DMS53 treated with DMSO at 0.1 percent for 48 hours (cell line): ENCODE data around the gene SKI.

Source experiments
- DNase-seq: peaks from one replicate; lab custom pipeline; 2025; ENCODE audit not compliant: unreplicated experiment; lab: John Stamatoyannopoulos, UW

Gene SKI

DNA sequence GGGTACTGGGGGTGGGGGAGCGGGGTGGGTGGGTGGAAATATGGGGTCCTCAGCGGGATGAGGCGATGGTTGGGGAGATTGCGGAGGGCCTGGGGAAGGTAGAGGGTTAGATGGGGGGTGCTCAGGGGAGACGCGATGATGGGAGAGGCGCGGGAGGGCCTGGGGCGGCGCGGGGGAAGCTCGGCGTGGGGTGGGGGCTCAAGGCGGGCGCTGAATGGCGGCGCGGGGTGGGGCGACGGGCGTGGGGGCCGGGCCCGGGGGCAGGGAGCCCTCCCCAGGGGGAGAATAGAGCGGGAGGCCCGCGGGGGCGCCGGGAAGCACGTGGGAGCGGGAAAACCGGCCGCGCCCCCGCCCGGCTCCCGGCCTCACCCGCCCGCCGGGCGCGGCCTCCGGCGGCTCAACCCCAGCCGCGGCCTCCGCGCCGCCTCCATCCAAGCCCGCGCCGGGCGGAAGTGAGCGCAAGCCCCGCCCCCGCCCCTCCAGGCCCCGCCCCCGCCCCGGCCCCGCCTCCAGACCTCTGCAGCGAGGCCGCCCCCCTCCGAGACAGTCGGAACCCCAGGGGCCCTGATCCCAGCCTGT lies 33.7 kb upstream of the SKI start, which contains the start of gene FAAP20:
TSS of gene FAAP20 (minus strand) at position 454 of the 579 bp plus-strand sequence. CDS start at position 431, 23 bp downstream.
- DNase-seq, result peak; percentile 54

DNA sequence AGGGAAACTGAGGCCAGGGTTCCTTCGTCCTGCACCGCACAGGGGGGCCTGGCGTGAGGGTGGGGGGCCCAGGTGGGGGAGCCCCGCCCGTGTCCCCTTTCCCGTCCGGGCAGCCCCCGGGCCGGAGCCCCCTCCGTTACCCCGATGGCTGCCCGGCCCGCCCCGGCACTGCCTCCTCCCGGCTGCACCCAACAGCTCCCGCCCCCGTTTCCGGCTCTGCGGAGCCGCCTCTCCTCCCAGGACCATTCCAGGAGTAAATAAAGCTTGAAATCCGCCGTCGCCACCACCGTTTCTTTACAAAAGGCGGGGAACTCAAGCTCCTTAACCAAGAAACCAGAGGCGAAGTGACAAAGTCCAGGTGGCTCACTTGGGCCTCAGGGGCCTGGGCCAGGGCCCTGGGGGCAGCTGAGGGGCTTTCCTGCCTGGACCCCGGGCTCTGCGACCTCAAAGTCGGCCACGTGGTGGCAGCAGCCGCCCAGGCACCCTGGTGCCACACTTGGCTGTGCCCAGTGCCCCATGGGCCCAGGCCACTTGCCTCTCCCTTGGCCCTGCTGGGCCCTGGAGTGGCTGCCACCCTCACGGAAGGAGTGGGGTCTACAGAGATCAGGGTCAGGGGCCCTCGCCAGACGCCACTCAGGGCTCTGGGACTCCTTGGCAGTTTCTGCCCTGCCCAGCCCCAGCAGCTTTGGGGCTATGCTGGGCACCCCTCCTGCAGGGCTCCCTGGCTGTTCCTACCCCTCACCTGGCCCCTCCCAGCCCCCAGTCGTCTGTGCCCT lies 33.0 kb upstream of the SKI start:
- peak; percentile 69 for DNase-seq

DNA sequence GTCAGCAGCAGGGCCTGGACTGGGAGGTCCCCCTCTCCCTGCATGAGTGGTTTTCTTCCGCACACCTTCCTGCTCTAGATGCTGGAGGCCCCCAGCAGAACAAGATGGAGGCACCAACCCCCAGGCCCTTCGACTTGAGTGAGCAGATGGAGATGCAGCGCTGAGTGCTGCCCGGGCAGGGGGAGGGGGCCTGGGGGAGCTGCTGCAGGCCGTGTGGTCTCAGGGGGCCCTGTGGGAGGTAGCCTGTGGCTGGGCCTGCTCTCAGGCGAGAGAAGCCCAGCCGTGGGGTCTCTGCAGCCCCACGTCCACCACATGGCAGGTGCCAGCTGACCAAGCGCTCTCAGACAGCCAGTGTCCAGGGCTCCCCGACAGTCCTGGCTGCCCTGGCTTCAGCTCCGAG lies 32.3 kb upstream of the SKI start:
- DNase-seq, result no peak

DNA sequence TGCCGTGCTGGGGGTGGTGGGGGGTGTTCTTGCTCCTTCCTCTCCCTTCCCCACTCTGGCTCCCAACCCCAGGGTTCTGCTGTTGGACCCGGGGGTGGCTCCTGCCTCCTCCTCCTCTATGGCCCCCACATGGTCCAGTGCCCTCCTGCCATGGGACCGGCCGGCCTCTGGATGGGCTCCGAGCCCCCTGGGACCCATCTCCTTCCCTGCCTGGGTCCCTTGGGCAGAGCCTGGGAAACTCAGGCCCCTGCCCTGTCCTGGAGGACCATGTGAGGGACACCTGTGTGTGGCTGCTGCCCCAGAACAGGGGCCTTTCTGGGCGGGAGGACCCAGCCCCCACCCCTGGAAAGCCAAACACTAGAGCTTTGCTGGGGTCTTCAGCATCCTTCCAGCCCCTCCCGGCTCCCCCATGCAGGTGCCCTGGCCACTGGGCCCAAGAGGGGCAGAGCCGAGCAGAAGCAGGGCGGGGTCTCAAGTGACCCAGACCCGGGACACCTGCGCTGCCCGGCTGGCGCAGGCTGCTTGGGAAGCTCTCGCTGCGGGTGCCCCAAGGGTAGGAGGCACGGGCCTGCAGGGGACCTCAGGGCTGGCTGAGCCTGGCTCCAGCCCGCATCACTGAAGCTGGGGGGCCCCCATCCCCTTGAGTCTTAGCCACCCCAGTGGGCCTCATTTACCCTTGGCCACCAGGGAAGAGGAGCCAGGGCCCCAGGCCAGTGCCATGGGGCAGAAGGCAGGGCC lies 31.0 kb upstream of the SKI start:
- DNase-seq, result no peak

DNA sequence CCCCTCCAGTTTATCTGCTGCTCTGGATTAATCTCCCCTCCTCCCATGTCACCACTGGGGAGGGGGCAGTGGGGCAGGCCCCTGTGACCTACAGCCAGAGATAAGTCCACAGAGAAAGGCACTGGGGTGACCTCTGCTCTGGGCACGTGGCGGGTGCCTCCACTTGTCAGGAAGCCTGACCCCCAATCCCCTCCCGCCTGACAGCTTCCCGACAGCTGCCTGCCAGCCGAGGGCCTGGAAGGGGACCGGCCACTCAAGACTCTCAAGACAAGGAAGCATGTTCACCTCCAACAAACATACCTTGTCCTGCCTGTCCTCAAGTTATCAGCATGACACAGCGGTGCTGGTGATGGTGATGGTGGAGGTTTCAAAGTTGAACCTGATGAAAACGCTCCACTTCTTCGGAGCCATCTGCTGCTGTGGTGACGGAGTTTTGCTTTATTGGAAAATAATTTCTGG lies 30.4 kb upstream of the SKI start:
- DNase-seq, result no peak

DNA sequence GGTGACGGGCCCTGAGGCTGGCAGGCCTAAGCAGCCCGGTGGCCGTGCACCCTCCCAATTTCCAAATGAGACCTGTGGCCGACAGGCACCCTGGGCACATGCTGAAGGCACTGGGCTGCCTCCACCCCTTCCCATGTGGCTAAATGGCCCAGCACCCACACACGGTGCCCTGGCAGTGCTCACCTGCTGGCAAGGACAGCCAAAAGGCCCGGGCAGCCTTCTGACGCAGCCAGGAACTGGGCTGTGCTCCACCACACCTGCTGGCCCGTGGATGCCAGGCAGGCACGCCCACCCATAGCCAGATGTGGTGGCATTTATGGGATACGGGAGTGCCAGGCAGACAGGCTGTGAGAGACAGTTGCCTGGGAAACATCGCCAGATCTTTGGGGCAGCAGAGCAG lies 29.5 kb upstream of the SKI start:
- DNase-seq, result no peak

DNA sequence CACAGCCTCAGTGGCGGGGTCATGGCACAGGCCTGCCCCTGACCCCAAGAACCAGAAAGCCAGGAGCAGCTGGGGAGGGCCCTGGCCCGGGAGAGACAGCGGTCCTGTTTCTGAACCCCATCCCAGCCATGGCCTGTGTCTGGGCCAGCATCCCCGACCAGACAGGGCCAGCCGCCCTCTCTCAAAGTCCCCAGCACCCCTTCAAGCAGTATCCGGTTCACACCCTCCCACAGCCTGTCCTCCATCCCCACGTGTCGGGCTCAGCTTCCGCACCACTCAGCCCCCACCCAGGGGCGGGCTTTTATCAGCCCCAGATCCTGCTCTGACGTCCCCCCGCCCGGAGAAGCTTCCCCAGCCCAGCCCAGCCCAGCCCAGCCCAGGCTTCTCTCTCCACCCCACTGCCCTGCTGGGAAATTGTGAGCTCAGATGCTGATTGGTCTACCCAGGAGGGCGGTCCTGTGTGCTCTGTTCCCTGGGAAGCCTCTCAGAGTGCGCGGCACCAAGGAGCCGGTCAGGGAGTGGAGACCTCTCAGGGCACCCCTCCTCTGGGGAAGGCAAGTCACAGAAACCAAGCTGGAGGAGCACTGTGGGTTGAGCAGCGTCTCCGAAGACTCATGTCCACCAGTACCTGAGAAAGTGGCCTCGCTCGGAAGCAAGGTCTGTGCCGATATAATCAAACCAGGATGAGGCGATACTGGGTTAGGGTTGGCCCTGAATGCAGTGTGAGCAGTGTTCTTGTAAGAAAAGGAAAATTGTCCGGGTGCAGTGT lies 28.9 kb upstream of the SKI start:
- DNase-seq, result peak; percentile 43

DNA sequence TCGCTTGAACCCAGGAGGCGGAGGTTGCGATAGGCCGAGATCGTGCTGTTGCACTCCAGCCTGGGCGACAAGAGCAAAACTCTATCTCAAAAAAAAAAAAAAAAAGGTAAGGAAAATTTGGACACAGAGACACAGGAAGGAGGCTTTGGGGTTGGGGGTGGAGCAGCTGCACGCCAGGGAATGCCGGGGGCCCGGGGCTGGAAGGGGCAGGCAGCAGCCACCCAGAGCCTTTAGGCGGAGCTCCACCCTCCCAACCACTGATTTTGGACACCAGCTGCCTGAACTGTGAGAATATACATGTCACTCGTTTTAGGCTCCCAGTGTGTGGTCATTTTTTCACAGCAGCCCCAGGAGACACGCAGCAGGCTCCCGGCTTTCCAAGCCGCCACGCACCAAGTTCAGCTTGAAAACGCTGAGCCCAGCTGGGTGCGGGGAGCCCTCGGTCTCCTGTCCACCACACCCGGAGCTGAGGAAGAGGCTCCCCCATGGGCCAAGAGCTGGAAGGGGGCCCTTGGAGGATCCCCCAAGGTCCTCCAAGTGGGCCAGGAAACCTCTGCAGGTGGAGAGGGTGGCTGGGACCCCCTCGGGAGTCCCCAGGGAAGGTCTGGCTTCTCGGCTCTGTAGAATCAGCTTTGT lies 27.7 kb upstream of the SKI start:
- no peak for DNase-seq

DNA sequence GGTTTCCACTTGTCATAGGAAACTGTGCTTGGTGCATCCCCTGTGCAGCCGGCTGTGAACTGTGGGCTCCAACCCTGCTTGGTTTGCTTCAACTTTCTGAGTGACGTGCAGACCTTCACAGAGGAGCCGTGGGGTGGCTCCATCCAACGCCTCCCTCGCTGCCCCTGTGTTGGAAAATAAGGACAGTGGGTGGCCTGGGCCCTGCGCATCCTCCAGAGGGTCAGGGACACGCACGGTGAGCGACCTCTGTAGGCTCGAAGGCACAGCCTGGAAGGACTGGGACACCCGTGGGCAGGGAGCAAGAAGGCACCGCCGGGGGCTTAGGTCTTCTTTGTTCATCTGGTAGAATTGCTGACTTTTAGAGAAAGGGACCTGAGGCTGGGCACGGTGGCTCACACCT lies 27.1 kb upstream of the SKI start:
- DNase-seq, result no peak

DNA sequence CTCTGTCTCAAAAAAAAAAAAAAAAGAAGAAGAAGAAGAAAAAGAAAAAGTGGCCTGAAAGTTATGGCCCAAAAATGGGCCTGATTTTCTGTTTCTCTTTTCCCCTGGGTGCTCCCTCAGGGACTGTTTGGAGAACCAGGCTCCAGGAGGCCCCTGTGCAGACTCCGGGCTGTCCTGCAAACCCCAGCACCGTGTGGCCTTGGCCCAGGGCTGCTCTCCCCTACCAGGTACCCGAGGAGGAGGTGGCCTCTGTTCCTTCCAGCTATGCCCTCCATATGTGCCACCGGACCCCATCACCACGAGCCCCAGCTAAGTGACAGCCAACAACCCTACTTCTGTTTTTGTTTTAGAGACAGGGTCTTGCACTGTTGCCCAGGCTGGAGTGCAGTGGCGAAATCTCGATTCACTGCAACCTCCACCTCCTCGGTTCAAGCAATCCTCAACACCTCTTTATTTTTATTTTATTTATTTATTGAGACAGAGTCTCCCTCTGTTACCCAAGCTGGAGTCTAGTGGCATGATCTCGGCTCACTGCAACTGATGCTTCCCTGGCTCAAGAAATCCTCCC lies 26.0 kb upstream of the SKI start:
- no peak for DNase-seq

DNA sequence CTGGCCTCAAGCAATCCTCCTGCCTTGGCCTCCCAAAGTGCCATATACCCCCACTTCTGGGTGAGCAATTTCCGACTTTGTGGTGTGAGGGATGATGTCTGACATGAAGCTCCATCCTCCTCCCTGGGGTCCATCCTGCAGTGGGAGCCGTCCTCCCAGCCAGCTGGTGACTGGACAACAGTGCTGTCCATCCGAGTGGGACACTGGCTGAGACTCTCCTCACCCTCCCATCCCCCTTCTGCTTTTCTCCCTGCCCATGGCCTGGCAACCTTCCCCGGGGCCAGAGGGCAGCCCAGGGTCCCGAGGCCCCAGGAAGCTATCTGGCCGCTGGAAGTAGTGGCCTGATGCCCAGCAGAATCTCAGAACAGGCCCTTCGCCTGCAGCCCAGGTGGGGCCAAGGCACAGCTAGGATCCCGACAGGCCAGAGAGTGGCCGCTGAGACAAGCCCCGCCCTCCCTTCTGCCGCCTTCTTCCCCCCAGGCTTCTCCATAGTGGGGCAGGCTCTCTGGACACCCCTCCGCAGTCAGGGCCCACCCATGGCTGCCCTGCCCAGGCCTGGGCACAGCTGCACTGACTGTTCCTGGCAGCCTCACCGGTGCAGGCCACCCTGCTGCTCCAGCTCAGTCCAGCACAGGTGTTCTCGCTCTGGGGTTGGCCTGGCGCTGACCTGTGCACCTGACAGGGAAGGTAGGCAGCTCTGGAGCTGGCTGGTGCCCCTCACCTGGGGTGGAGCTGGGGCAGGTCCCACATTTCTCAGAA lies 25.1 kb upstream of the SKI start:
- no peak for DNase-seq

DNA sequence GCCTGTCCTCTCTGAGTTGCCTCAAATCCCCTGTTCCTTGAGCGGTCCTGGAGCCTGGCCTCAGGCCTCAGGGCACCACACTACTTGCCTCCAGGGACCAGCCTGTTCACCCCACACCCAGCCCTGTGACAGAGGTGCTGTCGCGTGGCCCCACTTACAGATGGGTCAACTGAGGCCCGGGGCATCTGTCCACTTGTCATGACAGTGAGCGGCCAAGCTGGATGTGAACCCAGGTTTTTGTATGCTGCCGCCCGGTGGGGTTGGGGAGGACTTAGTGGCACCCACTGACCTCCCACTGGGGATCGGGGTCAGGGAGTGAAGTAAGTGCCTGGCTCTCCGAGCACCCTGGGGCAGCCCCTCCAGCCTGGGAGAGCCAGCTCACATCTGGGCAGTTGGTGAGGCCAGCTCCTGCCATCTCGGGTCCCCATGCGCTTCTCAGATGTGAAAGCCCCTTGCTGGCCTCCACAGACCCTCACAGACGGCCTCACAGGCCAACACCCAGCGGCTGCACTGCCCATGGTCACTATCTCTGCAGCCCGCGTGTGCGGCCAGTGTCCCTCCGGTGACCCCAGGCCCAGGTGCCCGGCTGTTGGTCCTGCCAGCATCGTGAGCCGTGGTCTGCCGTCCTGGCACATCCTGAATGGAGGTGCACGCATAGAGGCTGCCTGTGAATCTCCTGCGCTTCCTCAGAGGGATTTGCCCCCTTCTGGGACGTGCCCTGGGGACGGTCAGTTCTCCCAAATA lies 24.3 kb upstream of the SKI start:
- no peak for DNase-seq

DNA sequence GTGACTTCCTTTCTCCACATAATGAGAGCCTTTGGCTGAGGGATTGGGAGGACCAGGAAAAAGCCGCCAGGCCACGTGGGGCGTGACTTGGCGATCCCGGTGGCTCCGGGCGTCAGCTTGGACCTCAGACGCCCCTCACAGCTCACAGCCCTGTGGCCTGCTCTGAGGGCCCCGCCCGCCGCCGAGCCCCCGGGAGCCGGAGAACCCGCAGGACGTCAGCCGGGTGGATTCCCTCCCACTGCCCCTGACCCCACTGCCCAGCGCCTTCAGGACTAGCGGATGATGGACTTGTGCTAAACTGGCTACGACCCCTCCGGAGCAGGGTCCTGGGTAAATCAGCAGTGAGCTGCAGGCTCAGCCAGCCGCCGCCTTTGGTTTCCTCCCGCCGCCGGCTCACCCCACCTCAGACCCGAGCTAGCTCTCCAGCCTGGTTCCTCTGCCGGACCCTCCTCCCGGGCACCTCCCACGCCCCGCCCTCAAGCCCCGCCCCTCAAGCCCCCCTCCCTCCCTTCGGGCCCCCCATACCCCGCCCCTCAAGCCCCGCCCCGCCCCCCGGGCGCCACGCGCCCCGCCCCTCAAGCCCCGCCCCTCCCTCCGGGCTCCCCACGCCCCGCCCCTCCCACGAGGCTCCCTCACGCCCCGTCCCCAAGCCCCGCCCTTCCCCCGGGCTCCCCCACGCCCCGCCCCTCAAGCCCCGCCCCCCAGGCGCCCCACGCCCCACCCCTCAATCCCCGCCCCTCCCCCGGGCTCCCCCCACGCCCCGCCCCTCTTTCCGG lies 23.5 kb upstream of the SKI start:
- peak; percentile 35 for DNase-seq

DNA sequence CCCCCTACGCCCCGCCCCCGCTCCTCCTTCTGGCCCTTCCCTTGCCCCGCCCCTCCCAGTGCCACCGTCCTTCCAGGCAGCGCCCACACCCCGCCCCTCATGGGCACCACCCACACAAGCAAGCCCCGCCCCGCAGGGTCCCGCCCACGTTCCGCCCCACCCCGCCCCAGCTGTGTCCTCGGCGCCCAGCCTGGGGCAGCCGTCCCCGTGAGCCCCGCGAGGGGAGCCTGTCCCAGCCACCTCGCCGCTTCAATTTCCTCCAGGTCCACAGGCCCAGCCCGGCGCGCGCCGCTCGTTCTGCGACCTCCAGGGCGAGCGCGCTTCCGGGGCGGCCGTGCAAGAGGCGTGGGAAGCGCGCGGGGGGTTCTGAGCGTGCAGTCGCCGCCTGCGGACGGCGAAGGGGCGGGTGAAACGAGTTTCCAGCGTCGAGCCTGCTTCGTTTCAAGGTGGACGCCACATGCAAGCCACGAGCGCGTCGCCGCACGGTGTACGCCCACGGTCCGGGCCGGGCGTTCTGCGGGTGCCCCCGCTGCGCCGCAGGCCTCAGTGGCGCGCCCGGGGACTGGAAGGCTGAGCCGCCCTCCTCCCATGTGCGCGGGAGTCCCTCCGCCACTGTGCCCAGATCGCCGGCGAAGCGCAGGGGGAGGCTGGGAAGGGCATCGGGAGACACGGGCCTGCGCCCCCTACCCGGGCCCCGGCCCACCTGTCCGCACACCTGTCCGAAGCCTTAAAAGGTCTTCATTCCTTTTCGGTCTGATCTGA lies 22.7 kb upstream of the SKI start:
- DNase-seq, result peak; percentile 31

DNA sequence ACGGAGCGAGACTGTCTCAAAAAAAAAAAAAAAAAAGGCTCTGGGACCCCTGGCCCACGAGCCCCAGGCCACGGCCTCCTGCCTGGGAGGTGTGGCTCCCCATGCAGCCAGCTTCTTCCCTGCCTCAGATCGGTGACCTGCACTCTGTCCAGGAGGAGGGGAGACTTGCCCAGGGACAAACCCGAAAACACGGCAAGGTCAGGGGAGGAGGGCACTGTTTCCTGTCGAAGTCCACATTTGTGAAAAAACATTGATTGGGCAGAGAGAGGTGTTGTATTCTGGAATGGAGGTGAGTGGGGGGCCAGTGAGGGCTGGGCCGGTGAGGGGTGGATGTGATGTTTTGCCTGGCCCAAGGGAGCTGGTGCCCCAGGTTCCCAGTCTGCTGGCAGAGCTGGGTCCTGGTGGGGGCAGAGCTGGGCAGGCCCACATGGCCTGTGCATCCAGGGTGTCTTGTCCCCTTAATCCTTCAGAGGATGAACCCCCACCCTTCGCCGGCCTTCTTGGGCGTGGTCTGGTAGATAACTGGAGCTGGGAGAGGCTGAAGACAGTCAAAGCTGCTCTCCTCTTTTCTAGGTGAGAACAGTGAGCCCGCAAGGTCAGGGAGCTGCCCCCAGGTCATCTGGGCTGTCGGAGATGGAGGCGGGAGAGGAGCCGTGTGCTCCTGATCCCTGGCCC lies 21.2 kb upstream of the SKI start:
- no peak for DNase-seq

DNA sequence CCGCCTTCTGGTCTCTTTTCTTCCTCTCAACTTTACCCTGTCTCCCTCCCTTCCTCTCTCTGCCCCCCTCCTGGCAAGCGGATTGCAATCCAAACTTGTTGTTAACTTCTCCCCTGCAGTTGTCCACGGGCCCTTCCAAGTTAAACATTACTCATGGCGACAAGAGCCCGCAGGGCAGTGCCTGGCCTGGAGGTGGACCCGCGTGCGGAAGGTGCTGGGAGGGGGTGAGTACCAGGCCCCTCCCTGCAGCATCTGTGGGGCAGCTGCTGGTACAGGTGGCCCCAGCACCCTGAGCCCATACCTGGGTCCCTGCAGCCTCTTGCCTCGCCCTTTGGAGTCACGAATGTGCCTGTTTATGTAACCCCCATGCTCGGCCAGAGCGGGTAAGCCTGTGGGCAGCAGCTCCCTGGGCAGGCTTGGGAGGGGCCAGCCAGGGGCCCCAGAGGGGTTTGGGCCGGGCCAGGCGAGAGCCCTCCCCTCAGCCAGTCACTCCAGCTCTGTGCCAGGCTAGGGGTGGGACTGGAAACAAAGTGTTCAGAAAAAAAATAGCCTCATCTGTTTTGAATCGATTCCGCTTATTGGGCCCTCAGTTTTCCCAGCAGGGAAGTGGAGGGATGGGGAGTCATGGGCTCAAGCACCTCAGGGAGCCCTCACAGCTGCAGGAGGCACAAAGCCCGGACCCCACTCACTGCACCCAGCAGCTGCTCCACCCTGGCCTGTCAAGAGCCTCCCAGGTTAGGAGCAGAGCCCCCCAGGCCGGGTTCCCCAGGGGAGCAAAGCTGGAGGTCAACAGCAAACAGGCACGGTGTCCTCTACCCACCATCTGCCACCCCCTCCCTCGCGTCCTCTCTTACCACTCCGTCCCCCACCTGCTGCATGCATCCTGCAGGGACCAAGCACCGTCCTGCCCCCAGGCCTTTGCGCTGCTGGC lies 19.5 kb upstream of the SKI start:
- DNase-seq, result peak; percentile 17
